Peyer's patch (tissue), 4 donors: ENCODE results near the gene CD81.

Experiments
- POLR2A ChIP-seq, 2 donors: fragments of 450-650 bp; IDR thresholded peaks; one replicate each; pipeline ENCODE4 v1.5.1; 2017; ENCODE audit warnings: antibody characterized with exemption in 2 of 2, mild to moderate bottlenecking in 2 of 2, moderate library complexity in 2 of 2
- TF ChIP-seq, protein P1 (sequence below), 6 experiments: fragments of 450-650 bp in 4 of 6; fragments of 200-600 bp in 2 of 6; sonication (generic) in 1 of 6; IDR thresholded peaks; one replicate each; pipeline ENCODE4 v1.5.1; 2017 to 2019; ENCODE audit warnings: antibody characterized with exemption in 6 of 6, mild to moderate bottlenecking in 3 of 6, moderate library complexity in 1 of 6

DNA sequence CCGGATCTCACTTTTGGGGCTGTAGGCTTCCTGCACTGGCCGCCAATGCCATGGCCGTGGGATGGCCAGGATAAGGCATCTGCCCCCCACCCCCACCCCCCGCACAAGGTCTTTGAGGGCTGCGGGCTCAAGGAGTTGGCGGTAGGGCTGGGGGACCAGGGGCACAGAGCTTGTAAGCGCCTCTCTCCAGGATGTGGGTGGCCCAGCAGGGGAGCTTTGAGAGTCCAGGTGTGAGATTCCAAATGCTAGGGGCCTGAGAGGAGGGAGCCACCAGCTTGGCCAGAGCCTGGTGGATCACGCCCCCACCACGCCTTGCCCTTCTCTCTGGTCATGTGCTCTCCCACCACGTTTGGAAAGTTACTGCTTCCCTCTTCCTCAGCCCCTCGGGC is 5.0 kb downstream of the CD81 start:
- TF ChIP-seq, protein P1, sequence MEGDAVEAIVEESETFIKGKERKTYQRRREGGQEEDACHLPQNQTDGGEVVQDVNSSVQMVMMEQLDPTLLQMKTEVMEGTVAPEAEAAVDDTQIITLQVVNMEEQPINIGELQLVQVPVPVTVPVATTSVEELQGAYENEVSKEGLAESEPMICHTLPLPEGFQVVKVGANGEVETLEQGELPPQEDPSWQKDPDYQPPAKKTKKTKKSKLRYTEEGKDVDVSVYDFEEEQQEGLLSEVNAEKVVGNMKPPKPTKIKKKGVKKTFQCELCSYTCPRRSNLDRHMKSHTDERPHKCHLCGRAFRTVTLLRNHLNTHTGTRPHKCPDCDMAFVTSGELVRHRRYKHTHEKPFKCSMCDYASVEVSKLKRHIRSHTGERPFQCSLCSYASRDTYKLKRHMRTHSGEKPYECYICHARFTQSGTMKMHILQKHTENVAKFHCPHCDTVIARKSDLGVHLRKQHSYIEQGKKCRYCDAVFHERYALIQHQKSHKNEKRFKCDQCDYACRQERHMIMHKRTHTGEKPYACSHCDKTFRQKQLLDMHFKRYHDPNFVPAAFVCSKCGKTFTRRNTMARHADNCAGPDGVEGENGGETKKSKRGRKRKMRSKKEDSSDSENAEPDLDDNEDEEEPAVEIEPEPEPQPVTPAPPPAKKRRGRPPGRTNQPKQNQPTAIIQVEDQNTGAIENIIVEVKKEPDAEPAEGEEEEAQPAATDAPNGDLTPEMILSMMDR (IDR thresholded peaks at IDR 0.05), result no peak
- TF ChIP-seq POLR2A (IDR thresholded peaks at IDR 0.05), result no peak
